HG02852 (cell line): ENCODE results near the gene COP1.
A peak's percentile ranks its signal among the peaks of the same experiment; 100 is the strongest.

Experiments used
- ATAC-seq: cut with Tn5 transposase; IDR thresholded peaks from one replicate; pipeline ENCODE4 v1.9.1; 2021; ENCODE audit warnings: mild to moderate bottlenecking, moderate library complexity; ENCODE audit not compliant: unreplicated experiment

COP1 gene

GRCh38 chr1:175978476-175978875, 228.6 kb downstream of the COP1 start:
- ATAC-seq: no peak

GRCh38 chr1:175976865-175977642, 230.0 kb downstream of the COP1 start:
- no peak for ATAC-seq

- no peak for ATAC-seq
Observed at GRCh38 chr1:175969231-175969630, 237.9 kb downstream of the COP1 start.

DNA sequence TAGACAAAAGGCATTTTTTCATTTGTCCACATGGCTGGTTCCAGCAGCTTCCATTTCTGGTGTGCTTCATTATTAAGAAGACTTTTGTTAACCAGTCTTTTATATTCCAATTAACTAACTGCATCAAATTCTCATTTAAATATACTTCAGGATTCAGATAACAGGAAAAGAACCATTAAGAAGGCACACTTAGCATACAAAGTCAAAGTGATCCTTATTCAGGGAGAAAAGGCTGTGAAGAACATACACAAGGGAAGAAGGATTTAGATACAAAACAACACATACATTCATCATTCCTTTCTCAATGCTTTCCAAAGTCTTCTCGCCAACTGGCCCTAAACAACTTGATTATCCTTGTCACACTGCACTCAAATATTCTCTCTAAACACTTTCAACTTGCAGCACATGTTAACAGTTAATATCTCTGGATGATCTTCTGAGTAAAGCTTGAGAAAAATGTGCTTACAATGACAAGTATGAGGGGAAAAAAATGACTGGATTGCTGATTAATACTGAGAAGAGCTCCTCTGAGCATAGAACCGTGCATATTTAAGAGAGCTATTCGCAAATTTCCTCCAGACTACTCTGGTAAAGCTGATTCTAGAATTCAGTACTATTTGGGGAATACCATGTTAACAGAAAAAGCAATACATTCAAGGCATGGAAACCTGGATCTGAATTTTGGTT, 238.5 kb downstream of the COP1 start:
- peak; percentile 75 for ATAC-seq

DNA sequence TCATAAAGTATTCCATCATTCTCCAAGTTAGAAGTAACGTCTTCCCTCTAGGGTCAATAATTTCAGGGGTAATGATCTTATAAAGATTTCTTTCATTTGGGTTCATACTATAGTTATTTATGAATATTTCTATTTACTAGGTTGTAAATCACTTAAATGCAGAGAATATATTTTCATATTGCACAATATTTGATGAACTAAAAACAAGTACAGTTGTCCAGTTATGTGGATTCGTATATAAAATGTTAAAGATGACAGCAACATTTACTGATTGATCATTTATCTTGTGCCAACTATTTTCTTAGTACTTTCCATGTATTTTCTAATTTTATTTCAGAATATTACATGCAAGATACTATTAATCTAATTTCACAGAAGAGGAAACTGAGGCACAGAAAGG, 243.3 kb downstream of the COP1 start:
- no peak for ATAC-seq

GRCh38 chr1:175960169-175960568, 246.9 kb downstream of the COP1 start:
- ATAC-seq: no peak

- no peak for ATAC-seq
Observed at GRCh38 chr1:175951627-175952026, 255.5 kb downstream of the COP1 start.

- no peak for ATAC-seq
Observed at GRCh38 chr1:175947771-175948170, 259.3 kb downstream of the COP1 start.

DNA sequence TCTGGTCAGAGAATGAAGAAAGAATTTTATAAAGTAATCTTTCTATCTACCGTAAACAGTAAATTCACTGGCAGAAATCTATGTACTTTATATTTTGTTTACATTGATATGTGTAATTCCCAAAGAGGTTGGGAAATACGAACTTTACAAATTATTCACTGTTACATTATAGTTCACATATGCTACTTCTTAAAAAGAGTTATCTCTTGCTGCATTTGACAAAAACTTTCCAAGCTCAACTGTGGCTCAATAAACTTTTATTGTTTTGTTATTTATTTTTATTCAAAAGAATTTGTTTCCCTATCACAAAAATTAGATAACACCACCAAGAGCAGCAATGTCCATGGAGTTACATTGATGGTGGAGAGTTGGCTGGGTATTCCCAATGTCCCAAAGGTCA, 262.5 kb downstream of the COP1 start:
- no peak for ATAC-seq

- no peak for ATAC-seq
Observed at GRCh38 chr1:175941164-175941563, 265.9 kb downstream of the COP1 start.

- ATAC-seq: no peak
Observed at GRCh38 chr1:175936736-175937135, 270.4 kb downstream of the COP1 start.

DNA sequence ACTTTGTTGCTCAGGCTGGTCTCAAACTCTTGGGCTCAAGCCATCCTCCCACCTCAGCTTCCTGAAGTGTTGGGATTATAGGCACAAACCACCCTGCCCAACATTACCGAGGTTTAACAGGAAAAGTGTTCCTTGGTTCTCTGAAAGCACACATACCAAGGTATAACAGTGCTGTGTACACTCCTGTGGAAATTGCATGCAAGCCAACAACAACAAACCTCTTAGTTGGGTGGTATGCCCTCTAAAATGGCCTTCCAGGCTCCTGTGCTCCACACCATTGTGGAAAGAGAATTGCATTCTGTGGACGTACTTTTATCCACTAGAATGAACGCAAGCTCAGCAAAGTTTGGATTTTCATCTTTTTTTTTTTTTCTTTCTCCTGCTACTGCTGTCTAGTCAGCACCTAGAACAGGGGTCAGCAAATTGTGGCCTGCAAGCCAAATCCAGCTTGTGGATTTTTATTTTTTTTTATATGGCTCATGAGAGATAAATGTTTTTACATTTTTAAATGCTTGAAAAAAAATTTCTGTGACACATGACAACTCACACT, 271.4 kb downstream of the COP1 start:
- ATAC-seq: no peak

- no peak for ATAC-seq
Observed at GRCh38 chr1:175935166-175935565, 271.9 kb downstream of the COP1 start.

GRCh38 chr1:175933801-175934200, 273.3 kb downstream of the COP1 start:
- ATAC-seq: no peak

- ATAC-seq: no peak
Observed at GRCh38 chr1:175927944-175928343, 279.1 kb downstream of the COP1 start.

DNA sequence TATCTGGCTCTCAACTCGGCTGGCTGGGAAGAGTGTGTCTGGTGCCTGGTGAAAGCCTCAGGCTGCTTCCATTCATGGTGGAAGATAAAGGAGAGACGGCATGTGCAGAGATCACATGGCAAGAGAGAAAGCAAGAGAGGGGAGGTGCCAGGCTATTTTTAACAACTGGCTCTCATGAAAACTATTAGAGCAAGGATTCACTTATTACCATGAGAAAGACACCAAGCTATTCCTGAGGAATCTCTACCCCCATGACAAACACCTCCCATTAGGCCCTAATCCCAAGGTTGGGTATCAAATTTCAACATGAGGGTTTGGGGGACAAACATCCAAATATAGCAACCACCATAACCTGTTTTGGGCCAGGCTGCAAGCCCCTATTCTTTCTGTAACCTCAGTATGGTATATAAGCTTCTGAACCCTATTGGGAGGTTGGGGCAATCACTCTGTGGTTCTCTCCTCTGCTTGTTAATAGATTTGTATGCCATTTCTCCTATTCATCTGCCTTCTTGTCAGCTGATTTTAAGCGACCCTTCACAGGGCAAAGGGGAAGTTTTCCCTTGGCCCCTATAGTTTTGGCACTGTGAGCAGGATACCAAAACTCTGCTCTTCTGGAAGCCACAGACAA, 284.7 kb downstream of the COP1 start:
- ATAC-seq: no peak

DNA sequence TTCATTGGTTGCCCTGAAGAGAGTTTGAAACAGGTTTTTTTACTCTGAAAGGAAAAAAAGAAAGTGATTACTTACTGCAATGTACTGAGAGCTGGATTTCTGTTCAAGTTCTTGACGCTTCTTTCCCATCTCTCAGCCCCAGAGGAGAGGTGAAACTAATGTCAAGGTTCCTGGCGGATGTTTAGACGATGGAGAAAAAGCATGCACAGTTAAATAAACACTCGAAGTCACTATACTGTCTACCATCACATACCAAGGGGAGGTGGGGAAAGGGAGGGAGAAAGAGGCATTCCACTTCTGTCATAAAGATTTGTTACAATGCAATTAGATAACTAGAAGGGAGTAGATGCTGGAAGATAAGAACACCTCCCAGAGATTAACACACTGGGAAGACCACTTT, 286.7 kb downstream of the COP1 start:
- ATAC-seq: no peak

GRCh38 chr1:175919001-175919400, 288.1 kb downstream of the COP1 start:
- no peak for ATAC-seq

DNA sequence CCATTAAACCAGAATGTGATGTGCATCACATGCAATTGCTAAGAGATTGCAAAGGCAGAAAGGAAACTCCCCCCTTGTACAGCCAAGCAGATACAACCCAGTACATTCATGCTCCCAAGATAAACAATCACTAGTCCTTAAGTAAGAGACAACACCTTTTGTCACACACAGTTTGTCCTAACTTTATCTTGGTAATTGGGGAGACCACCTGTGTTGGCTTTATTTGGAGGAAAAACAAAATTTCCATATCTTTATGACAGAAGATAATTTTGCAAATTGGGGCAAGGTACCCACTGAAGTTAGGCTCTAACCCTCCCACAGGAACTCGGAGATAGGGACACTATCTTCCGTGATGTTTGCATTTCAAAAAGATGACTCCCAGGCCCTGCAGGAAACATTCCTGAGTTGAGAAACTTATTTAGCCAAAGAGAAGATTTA, 288.7 kb downstream of the COP1 start:
- no peak for ATAC-seq

GRCh38 chr1:175914115-175914514, 293.0 kb downstream of the COP1 start:
- no peak for ATAC-seq

DNA sequence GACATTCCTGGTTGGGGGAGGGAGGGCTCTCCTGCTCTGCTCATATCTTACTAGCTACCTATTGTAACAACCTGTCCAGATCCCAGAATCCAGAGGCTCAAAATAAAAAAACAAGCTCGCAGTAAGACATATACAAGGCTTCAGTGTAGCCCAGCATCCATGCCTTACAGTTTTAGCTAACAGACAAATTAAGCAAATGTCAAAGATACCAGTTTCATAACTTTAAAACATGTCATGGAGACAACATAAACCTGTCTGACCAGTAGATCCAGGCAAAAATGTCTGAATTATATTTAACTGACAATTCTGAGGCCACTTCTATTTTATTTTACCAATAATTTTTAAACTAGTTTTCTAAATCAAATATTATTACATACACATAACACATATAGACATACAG, 295.9 kb downstream of the COP1 start:
- ATAC-seq: no peak

DNA sequence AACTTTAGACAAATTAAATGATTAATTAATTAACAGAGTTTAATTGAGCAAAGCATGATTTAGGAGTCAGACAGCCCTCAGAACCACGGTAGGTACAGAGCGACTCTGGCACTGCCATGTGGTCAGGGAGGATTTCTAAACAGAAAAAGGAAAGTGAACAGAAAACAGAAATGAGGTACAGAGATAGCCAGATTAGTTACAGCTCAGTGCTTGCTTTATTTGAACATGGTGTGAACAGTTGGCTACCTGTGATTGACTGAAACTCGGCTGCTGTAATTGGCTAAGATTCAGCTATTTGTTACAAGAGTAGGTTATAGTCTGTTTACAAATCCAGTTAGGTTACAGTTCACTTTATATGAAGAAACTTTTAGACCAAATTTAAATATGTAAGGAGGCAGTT, 300.7 kb downstream of the COP1 start:
- ATAC-seq: no peak
